Transverse colon (tissue), 4 donors: ENCODE results near the gene NECAP2. TPM values are rescaled to one million over a fixed set of nuclear protein-coding genes. Genes with fewer than 3 reads are reported as not detected.

Experiments
- DNase-seq: peaks from one replicate; pipeline ENCODE4 v3.0.0-alpha.2; 2019
- H3K27ac ChIP-seq, 4 donors: fragments of 200-600 bp; sonication (generic); 2 replicates each; pipeline ENCODE4 v1.5.1; 2016 to 2018; ENCODE audit warnings: inconsistent platforms in 4 of 4
- H3K27me3 ChIP-seq: fragments of 200-600 bp; sonication (generic); 2 replicates; pipeline ENCODE4 v1.5.1; 2017; ENCODE audit warnings: inconsistent platforms
- H3K36me3 ChIP-seq, 4 donors: fragments of 200-600 bp; sonication (generic); 2 replicates each; pipeline ENCODE4 v1.5.1; 2017 to 2019; ENCODE audit warnings: inconsistent platforms in 4 of 4
- H3K4me1 ChIP-seq, 4 donors: fragments of 200-600 bp; sonication (generic); 2 replicates each; pipeline ENCODE4 v1.5.1; 2017 to 2020; ENCODE audit warnings: inconsistent platforms in 4 of 4
- H3K4me3 ChIP-seq, 4 donors: fragments of 200-600 bp; sonication (generic); 1 replicate in 1 of 4; 2 replicates in 3 of 4; pipeline versions ENCODE4 v1.5.1 to v1.6.1; 2017 to 2019; ENCODE audit warnings: inconsistent platforms in 4 of 4
- H3K9me3 ChIP-seq, 2 donors: fragments of 200-600 bp; sonication (generic); 2 replicates each; pipeline ENCODE4 v1.5.1; 2017 to 2019; ENCODE audit warnings: inconsistent platforms in 2 of 2
- CTCF ChIP-seq, 5 experiments: fragments of 200-600 bp in 3 of 5; fragments of 450-650 bp in 2 of 5; sonication (generic) in 3 of 5; IDR thresholded peaks; 1 replicate in 2 of 5; 2 replicates in 3 of 5; pipeline ENCODE4 v1.5.1; 2016 to 2017; ENCODE audit warnings: antibody characterized with exemption in 5 of 5, inconsistent platforms in 3 of 5, mild to moderate bottlenecking in 2 of 5, moderate library complexity in 1 of 5
- EP300 ChIP-seq: sonication (generic); formaldehyde crosslinking; IDR thresholded peaks from one replicate; pipeline ENCODE4 v1.6.1; 2017; ENCODE audit warnings: antibody characterized with exemption, low read depth
- POLR2A ChIP-seq: fragments of 450-650 bp; IDR thresholded peaks from one replicate; pipeline ENCODE4 v1.6.1; 2016; ENCODE audit warnings: antibody characterized with exemption, mild to moderate bottlenecking, moderate library complexity
- POLR2AphosphoS5 ChIP-seq, 3 donors: sonication (generic); formaldehyde crosslinking; IDR thresholded peaks; one replicate each; pipeline ENCODE4 v1.6.1; 2016; ENCODE audit warnings: antibody characterized with exemption in 3 of 3
- WGBS, 2 donors: methylation state at CpG; one replicate each; pipeline ENCODE4 v1.1.5; 2018; ENCODE audit warnings: low coverage in 1 of 2; 5-methylcytosine and 5-hydroxymethylcytosine counted together
- in situ Hi-C, 4 donors: fragments of 200-750 bp; cut with MboI; loops; one replicate each; pipeline versions ENCODE4 v1.15.0 to v1.15.1; 2017; ENCODE audit warnings: low sequenced_read_pairs in 3 of 4, low pct_ligation_motif_present in 1 of 4, low pct_unique_long_range_greater_than_20kb in 1 of 4
- intact Hi-C: fragments of 100-400 bp; cut with DNase I; formaldehyde crosslinking; loops from one replicate; pipeline ENCODE4 v1.15.1; 2023; ENCODE audit warnings: low total_unique reads
- total RNA-seq, 4 donors: library from RNA; depleted of rRNA; stranded (reverse); fragments of >200 nt; gene quantifications; one replicate each; pipeline ENCODE4 v1.1.0, GENCODE V29; 2016

The NECAP2 gene
- total RNA-seq, 4 donors from 2014 or later, result 34.4 to 58.2 (median 52.4) TPM

- Histone ChIP-seq H3K4me3 (no peak overlapping the region), H3K27me3 (no peaks in the 10 kb centered on the region), H3K9me3 (no peaks in the 10 kb centered on the region), H3K36me3 (no peaks in the 10 kb centered on the region), H3K4me1 (no peaks in the 10 kb centered on the region), H3K27ac (no peak overlapping the region)
- no peak for TF ChIP-seq CTCF (IDR thresholded peaks at IDR 0.05)
- no peak for TF ChIP-seq EP300
- no peak for TF ChIP-seq POLR2AphosphoS5 (IDR thresholded peaks at IDR 0.05)
- no peak for TF ChIP-seq POLR2A
- in situ Hi-C loops, result no loop called here
- no peak for DNase-seq
- intact Hi-C loops, result no loop called here
- WGBS, 2 donors, result 86% methylated on average over 24 of the region's 25 CpGs; no CpG with 5 or more reads in 1 of the 2 donors
These were observed 30.9 kb upstream of the NECAP2 start for GRCh38 chr1:16409536-16410152.

- Histone ChIP-seq H3K36me3 (no peaks in the 10 kb centered on the region), H3K4me3 (no peak overlapping the region), H3K27me3 (no peaks in the 10 kb centered on the region), H3K4me1 (no peaks in the 10 kb centered on the region), H3K9me3 (no peaks in the 10 kb centered on the region), H3K27ac (no peak overlapping the region)
- TF ChIP-seq EP300 (no peak), CTCF (IDR thresholded peaks at IDR 0.05) (no peak), POLR2A (no peak)
- WGBS, 2 donors, result 90 to 96% methylated on average over 1 to 5 of the region's 5 CpGs
- in situ Hi-C loops, result no loop called here
- intact Hi-C loops, result no loop called here
- DNase-seq, result no peak
These were observed 29.7 kb upstream of the NECAP2 start for GRCh38 chr1:16410803-16411202.

- Histone ChIP-seq H3K9me3 (no peaks in the 10 kb centered on the region), H3K4me3 (no peak overlapping the region), H3K36me3 (no peaks in the 10 kb centered on the region), H3K4me1 (no peaks in the 10 kb centered on the region), H3K27ac (no peak overlapping the region), H3K27me3 (no peaks in the 10 kb centered on the region)
- TF ChIP-seq CTCF (IDR thresholded peaks at IDR 0.05), result no peak
- intact Hi-C loops (no loop called here), in situ Hi-C loops (no loop called here)
- no peak for DNase-seq
- 76 to 83% methylated on average over 2 to 3 of the region's 3 CpGs for whole genome bisulfite sequencing, 2 donors
These were observed 27.3 kb upstream of the NECAP2 start for GRCh38 chr1:16413191-16413590.

- H3K9me3 ChIP-seq, result no peaks in the 10 kb centered on the region
- WGBS, 2 donors, result 84 to 87% methylated on average over 7 of the region's 7 CpGs
- H3K36me3 ChIP-seq, result no peaks in the 10 kb centered on the region
- in situ Hi-C loops, result no loop called here
- H3K27ac ChIP-seq, result no peak overlapping the region
- DNase-seq, result no peak
- no peaks in the 10 kb centered on the region for H3K27me3 ChIP-seq
- no peak for TF ChIP-seq CTCF (IDR thresholded peaks at IDR 0.05)
- no peak for TF ChIP-seq POLR2AphosphoS5 (IDR thresholded peaks at IDR 0.05)
- no peak for TF ChIP-seq EP300
- TF ChIP-seq POLR2A, result no peak
- H3K4me3 ChIP-seq, result no peak overlapping the region
- intact Hi-C loops, result no loop called here
- H3K4me1 ChIP-seq, result no peaks in the 10 kb centered on the region
These were observed 21.6 kb upstream of the NECAP2 start for GRCh38 chr1:16418823-16419425.
